ENCODE measurements around the gene DTD1. TPM values are rescaled to one million over a fixed set of nuclear protein-coding genes. Genes with fewer than 3 reads are reported as not detected.

The DTD1 gene
- total RNA-seq, 1 donor, result 52.1 TPM

- Histone ChIP-seq H3K4me1 (ENCODE audit: insufficient read depth, low read length) (peaks cover 19% of the 10 kb centered on the region), H3K27ac (ENCODE audit: low read depth, low read length) (no peak overlapping the region), H2AFZ (ENCODE audit: low read length) (no peak overlapping the region), H3K79me2 (ENCODE audit: insufficient read depth, low read length) (no peaks in the 10 kb centered on the region), H3K4me2 (ENCODE audit: insufficient read depth, low read length) (no peak overlapping the region), H3K27me3 (ENCODE audit: insufficient read depth, low read length) (no peaks in the 10 kb centered on the region), H4K20me1 (ENCODE audit: insufficient read depth, low read length) (no peaks in the 10 kb centered on the region), H3K4me3 (ENCODE audit: insufficient read depth, low read length) (no peak overlapping the region), H3K36me3 (ENCODE audit: insufficient read depth, low read length) (no peaks in the 10 kb centered on the region), H3K9me3 (ENCODE audit: low read depth, low read length) (no peaks in the 10 kb centered on the region)
- TF ChIP-seq CTCF (IDR thresholded peaks at IDR 0.05; ENCODE audit: extremely low read depth, low read depth, low read length), result no peak
- DNase-seq (ENCODE audit: insufficient read length, low spot score, missing footprints), result no peak
Observed at GRCh38 chr20:18738055-18738454, 150.2 kb downstream of the DTD1 start.

GRCh38 chr20:18738888-18739287 is 151.0 kb downstream of the DTD1 start:
- H3K27ac ChIP-seq (ENCODE audit: low read depth, low read length), result no peak overlapping the region
- no peaks in the 10 kb centered on the region for H4K20me1 ChIP-seq (ENCODE audit: insufficient read depth, low read length)
- H3K4me2 ChIP-seq (ENCODE audit: insufficient read depth, low read length), result no peak overlapping the region
- no peaks in the 10 kb centered on the region for H3K9me3 ChIP-seq (ENCODE audit: low read depth, low read length)
- H3K36me3 ChIP-seq (ENCODE audit: insufficient read depth, low read length), result no peaks in the 10 kb centered on the region
- no peak for DNase-seq (ENCODE audit: insufficient read length, low spot score, missing footprints)
- TF ChIP-seq CTCF (IDR thresholded peaks at IDR 0.05; ENCODE audit: extremely low read depth, low read depth, low read length), result no peak
- H3K27me3 ChIP-seq (ENCODE audit: insufficient read depth, low read length), result no peaks in the 10 kb centered on the region
- no peak overlapping the region for H2AFZ ChIP-seq (ENCODE audit: low read length)
- peaks cover 19% of the 10 kb centered on the region for H3K4me1 ChIP-seq (ENCODE audit: insufficient read depth, low read length)
- H3K4me3 ChIP-seq (ENCODE audit: insufficient read depth, low read length), result no peak overlapping the region
- H3K79me2 ChIP-seq (ENCODE audit: insufficient read depth, low read length), result no peaks in the 10 kb centered on the region

- no peaks in the 10 kb centered on the region for H4K20me1 ChIP-seq (ENCODE audit: insufficient read depth, low read length)
- H3K4me3 ChIP-seq (ENCODE audit: insufficient read depth, low read length), result peak overlapping the region; percentile 40
- no peak for TF ChIP-seq CTCF (IDR thresholded peaks at IDR 0.05; ENCODE audit: extremely low read depth, low read depth, low read length)
- H3K36me3 ChIP-seq (ENCODE audit: insufficient read depth, low read length), result peaks cover 4% of the 10 kb centered on the region
- DNase-seq (ENCODE audit: insufficient read length, low spot score, missing footprints), result no peak
- no peak overlapping the region for H2AFZ ChIP-seq (ENCODE audit: low read length)
- peak overlapping the region; percentile 53 for H3K4me2 ChIP-seq (ENCODE audit: insufficient read depth, low read length)
- H3K79me2 ChIP-seq (ENCODE audit: insufficient read depth, low read length), result no peaks in the 10 kb centered on the region
- H3K4me1 ChIP-seq (ENCODE audit: insufficient read depth, low read length), result peaks cover 13% of the 10 kb centered on the region
- H3K9me3 ChIP-seq (ENCODE audit: low read depth, low read length), result no peaks in the 10 kb centered on the region
- H3K27ac ChIP-seq (ENCODE audit: low read depth, low read length), result peak overlapping the region; percentile 40
- H3K27me3 ChIP-seq (ENCODE audit: insufficient read depth, low read length), result no peaks in the 10 kb centered on the region
Observed at GRCh38 chr20:18739751-18740166, 151.9 kb downstream of the DTD1 start.

- Histone ChIP-seq H3K36me3 (ENCODE audit: insufficient read depth, low read length) (peaks cover 4% of the 10 kb centered on the region), H3K4me1 (ENCODE audit: insufficient read depth, low read length) (peaks cover 7% of the 10 kb centered on the region), H3K79me2 (ENCODE audit: insufficient read depth, low read length) (no peaks in the 10 kb centered on the region), H3K9me3 (ENCODE audit: low read depth, low read length) (no peaks in the 10 kb centered on the region), H4K20me1 (ENCODE audit: insufficient read depth, low read length) (no peaks in the 10 kb centered on the region), H3K4me2 (ENCODE audit: insufficient read depth, low read length) (no peak overlapping the region), H3K27me3 (ENCODE audit: insufficient read depth, low read length) (no peaks in the 10 kb centered on the region), H3K4me3 (ENCODE audit: insufficient read depth, low read length) (no peak overlapping the region), H2AFZ (ENCODE audit: low read length) (no peak overlapping the region), H3K27ac (ENCODE audit: low read depth, low read length) (no peak overlapping the region)
- no peak for DNase-seq (ENCODE audit: insufficient read length, low spot score, missing footprints)
- no peak for TF ChIP-seq CTCF (IDR thresholded peaks at IDR 0.05; ENCODE audit: extremely low read depth, low read depth, low read length)
Observed at GRCh38 chr20:18740726-18741125, 152.9 kb downstream of the DTD1 start.
